ENCODE data around the gene FRS3.

FRS3 gene

GRCh38 chr6:41781366-41781730 lies 1.6 kb upstream of the FRS3 start:
- no peak for TF ChIP-seq MAX (IDR thresholded peaks at IDR 0.05; ENCODE audit: low read depth, low read length)
- no peak for TF ChIP-seq CTCF (IDR thresholded peaks at IDR 0.05; ENCODE audit: low read depth, low read length)
- no peak for TF ChIP-seq MYC (IDR thresholded peaks at IDR 0.05; ENCODE audit: low read depth, low read length)
- no peak for TF ChIP-seq POLR2A (IDR thresholded peaks at IDR 0.05; ENCODE audit: extremely low read depth, insufficient read length)
- DNase-seq (ENCODE audit: low read depth), result no peak
- peak overlapping the region; percentile 37 for H3K4me3 ChIP-seq (ENCODE audit: low read depth, low read length)

GRCh38 chr6:41780551-41781365 lies 1.1 kb upstream of the FRS3 start, which contains the start of gene PRICKLE4:
Gene PRICKLE4 (plus strand): TSS chr6:41780782. CDS start chr6:41783474, 2,692 bp downstream.
- peak within 1 kb of the TSS; percentile 69 for H3K4me3 ChIP-seq (ENCODE audit: low read depth, low read length)
- peak; percentile 33 for DNase-seq (ENCODE audit: low read depth)
- TF ChIP-seq CTCF (IDR thresholded peaks at IDR 0.05; ENCODE audit: low read depth, low read length), result no peak
- TF ChIP-seq POLR2A (IDR thresholded peaks at IDR 0.05; ENCODE audit: extremely low read depth, insufficient read length), result no peak
- TF ChIP-seq MAX (IDR thresholded peaks at IDR 0.05; ENCODE audit: low read depth, low read length), result no peak

GRCh38 chr6:41779336-41779735 lies 364 bp downstream of the FRS3 start:
- peak overlapping the region; percentile 73 for H3K4me3 ChIP-seq (ENCODE audit: low read depth, low read length)
- TF ChIP-seq CTCF (IDR thresholded peaks at IDR 0.05; ENCODE audit: low read depth, low read length) (no peak), POLR2A (IDR thresholded peaks at IDR 0.05; ENCODE audit: extremely low read depth, insufficient read length) (no peak), MAX (IDR thresholded peaks at IDR 0.05; ENCODE audit: low read depth, low read length) (no peak), MYC (IDR thresholded peaks at IDR 0.05; ENCODE audit: low read depth, low read length) (no peak)
- DNase-seq (ENCODE audit: low read depth), result no peak

GRCh38 chr6:41778895-41779294 lies 805 bp downstream of the FRS3 start:
- H3K4me3 ChIP-seq (ENCODE audit: low read depth, low read length), result peak overlapping the region; percentile 73
- TF ChIP-seq POLR2A (IDR thresholded peaks at IDR 0.05; ENCODE audit: extremely low read depth, insufficient read length), result no peak
- TF ChIP-seq CTCF (IDR thresholded peaks at IDR 0.05; ENCODE audit: low read depth, low read length), result no peak
- no peak for TF ChIP-seq MAX (IDR thresholded peaks at IDR 0.05; ENCODE audit: low read depth, low read length)
- no peak for TF ChIP-seq MYC (IDR thresholded peaks at IDR 0.05; ENCODE audit: low read depth, low read length)
- no peak for DNase-seq (ENCODE audit: low read depth)

GRCh38 chr6:41777551-41778285 lies 2.0 kb downstream of the FRS3 start:
- no peak for DNase-seq (ENCODE audit: low read depth)
- H3K4me3 ChIP-seq (ENCODE audit: low read depth, low read length), result no peak overlapping the region
- TF ChIP-seq MAX (IDR thresholded peaks at IDR 0.05; ENCODE audit: low read depth, low read length), result no peak
- no peak for TF ChIP-seq CTCF (IDR thresholded peaks at IDR 0.05; ENCODE audit: low read depth, low read length)
- TF ChIP-seq POLR2A (IDR thresholded peaks at IDR 0.05; ENCODE audit: extremely low read depth, insufficient read length), result no peak
- no peak for TF ChIP-seq MYC (IDR thresholded peaks at IDR 0.05; ENCODE audit: low read depth, low read length)
